Pons (tissue), 1 donor: ENCODE measurements around the gene ENO2.
A peak's percentile ranks its signal among the peaks of the same experiment; 100 is the strongest.

Experiments
- DNase-seq: peaks from one replicate; pipeline ENCODE4 v3.0.0-alpha.2; 2016; ENCODE audit warnings: low spot score

Gene ENO2

DNA sequence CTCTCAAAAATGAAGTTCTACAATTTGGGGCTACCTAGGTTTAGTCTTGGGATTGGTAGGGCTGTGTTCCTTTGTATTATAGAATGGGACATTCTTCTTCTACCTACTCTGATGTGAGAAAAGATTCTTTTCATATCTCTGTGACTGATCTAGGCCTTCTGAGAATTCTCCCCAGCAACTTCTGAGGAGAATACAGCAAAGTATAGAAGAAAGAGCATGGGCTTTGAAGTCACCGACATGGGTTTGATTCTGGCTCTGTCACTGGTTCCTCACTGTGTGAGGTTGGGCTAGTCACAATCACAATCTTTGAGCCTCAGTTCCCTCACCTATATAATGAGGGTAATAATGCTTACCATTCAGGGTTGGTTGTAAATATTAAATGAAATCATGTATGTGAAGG, 18.4 kb downstream of the ENO2 start:
- no peak for DNase-seq

DNA sequence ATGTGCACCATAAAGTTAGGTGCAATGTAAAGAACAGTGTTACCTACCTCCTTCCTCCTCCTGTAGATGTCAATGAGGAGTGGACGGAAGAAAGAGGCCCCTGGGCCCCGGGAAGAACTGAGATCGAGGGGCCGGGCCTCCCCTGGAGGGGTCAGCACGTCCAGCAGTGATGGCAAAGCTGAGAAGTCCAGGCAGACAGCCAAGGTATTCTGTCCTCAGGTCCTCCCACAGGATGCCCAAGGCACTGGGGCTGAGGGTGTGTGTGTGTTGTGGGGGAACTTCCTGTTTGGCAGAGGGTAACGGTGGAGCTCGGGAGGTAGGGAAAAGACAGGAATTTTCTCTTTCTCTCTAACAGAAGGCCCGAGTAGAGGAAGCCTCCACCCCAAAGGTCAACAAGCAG, 19.7 kb downstream of the ENO2 start:
- DNase-seq: no peak

DNA sequence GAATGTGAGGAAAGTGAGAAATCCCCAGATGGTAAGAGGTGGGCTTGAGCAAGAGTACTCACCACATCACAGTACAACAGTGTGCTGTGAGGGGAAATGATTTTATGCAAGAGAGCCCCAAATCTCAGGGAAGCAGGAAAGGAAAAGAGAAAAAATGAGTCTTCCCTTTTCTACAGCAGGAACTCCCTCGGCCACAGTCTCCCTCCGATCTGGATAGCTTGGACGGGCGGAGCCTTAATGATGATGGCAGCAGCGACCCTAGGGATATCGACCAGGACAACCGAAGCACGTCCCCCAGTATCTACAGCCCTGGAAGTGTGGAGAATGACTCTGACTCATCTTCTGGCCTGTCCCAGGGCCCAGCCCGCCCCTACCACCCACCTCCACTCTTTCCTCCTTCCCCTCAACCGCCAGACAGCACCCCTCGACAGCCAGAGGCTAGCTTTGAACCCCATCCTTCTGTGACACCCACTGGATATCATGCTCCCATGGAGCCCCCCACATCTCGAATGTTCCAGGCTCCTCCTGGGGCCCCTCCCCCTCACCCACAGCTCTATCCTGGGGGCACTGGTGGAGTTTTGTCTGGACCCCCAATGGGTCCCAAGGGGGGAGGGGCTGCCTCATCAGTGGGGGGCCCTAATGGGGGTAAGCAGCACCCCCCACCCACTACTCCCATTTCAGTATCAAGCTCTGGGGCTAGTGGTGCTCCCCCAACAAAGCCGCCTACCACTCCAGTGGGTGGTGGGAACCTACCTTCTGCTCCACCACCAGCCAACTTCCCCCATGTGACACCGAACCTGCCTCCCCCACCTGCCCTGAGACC, 21.2 kb downstream of the ENO2 start:
- no peak for DNase-seq

DNA sequence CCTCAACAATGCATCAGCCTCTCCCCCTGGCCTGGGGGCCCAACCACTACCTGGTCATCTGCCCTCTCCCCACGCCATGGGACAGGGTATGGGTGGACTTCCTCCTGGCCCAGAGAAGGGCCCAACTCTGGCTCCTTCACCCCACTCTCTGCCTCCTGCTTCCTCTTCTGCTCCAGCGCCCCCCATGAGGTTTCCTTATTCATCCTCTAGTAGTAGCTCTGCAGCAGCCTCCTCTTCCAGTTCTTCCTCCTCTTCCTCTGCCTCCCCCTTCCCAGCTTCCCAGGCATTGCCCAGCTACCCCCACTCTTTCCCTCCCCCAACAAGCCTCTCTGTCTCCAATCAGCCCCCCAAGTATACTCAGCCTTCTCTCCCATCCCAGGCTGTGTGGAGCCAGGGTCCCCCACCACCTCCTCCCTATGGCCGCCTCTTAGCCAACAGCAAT, 21.8 kb downstream of the ENO2 start:
- DNase-seq: no peak

DNA sequence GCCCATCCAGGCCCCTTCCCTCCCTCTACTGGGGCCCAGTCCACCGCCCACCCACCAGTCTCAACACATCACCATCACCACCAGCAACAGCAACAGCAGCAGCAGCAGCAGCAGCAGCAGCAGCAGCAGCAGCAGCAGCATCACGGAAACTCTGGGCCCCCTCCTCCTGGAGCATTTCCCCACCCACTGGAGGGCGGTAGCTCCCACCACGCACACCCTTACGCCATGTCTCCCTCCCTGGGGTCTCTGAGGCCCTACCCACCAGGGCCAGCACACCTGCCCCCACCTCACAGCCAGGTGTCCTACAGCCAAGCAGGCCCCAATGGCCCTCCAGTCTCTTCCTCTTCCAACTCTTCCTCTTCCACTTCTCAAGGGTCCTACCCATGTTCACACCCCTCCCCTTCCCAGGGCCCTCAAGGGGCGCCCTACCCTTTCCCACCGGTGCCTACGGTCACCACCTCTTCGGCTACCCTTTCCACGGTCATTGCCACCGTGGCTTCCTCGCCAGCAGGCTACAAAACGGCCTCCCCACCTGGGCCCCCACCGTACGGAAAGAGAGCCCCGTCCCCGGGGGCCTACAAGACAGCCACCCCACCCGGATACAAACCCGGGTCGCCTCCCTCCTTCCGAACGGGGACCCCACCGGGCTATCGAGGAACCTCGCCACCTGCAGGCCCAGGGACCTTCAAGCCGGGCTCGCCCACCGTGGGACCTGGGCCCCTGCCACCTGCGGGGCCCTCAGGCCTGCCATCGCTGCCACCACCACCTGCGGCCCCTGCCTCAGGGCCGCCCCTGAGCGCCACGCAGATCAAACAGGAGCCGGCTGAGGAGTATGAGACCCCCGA, 22.5 kb downstream of the ENO2 start:
- no peak for DNase-seq

DNA sequence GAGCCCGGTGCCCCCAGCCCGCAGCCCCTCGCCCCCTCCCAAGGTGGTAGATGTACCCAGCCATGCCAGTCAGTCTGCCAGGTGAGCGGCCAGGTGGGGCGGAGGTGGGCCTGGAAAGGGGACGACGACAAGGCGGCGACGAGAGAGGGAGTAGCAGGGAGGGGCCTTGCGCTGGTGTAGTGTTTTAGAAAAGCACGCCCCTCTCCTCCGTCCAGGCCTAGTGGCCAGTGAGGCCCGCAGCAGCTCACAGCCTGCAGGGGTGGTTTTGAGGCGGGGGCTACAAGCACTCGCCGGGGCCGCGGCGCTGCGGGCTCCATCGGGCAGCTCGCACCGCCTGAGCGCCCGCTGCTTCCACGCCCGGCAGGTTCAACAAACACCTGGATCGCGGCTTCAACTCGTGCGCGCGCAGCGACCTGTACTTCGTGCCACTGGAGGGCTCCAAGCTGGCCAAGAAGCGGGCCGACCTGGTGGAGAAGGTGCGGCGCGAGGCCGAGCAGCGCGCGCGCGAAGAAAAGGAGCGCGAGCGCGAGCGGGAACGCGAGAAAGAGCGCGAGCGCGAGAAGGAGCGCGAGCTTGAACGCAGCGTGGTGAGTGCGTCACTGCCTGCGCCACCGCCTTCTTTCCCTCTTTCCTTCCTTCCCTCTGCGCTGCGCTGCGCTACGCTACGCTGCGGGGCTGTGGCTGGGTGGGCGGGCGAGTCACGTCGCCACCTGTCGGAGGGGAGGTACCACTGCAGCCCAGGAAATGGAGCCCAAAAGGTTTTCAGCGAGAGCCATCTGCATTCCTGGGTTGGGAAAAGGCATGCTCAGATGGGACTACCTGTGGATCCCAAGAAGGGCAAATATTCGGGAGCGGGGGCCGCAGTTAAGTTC, 23.3 kb downstream of the ENO2 start:
- peak; percentile 95 for DNase-seq

DNA sequence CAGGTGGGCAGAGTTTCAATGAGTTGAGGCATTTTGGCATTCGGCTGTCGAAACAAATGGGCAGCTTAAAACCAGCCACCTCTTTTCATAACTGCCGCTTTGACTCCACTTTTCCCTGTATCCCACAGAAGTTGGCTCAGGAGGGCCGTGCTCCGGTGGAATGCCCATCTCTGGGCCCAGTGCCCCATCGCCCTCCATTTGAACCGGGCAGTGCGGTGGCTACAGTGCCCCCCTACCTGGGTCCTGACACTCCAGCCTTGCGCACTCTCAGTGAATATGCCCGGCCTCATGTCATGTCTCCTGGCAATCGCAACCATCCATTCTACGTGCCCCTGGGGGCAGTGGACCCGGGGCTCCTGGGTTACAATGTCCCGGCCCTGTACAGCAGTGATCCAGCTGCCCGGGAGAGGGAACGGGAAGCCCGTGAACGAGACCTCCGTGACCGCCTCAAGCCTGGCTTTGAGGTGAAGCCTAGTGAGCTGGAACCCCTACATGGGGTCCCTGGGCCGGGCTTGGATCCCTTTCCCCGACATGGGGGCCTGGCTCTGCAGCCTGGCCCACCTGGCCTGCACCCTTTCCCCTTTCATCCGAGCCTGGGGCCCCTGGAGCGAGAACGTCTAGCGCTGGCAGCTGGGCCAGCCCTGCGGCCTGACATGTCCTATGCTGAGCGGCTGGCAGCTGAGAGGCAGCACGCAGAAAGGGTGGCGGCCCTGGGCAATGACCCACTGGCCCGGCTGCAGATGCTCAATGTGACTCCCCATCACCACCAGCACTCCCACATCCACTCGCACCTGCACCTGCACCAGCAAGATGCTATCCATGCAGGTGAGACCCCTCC, 24.2 kb downstream of the ENO2 start:
- no peak for DNase-seq

DNA sequence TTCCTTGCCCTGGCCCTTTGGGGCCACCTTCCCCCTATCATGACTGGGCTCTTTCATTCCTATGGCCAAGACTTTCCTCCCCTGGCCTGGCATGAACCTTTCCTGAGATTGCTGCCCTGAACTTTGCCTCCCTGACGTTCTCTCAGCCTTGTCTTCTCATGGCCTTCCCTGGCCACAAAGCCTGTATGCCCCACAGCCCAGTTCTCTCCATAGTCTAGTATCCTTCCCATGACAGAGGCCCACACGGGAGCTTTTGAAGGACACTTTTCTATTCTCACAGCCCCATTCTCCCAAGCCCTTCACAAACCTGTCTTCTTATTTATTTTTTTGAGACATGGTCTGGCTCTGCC, 24.8 kb downstream of the ENO2 start:
- DNase-seq: no peak

DNA sequence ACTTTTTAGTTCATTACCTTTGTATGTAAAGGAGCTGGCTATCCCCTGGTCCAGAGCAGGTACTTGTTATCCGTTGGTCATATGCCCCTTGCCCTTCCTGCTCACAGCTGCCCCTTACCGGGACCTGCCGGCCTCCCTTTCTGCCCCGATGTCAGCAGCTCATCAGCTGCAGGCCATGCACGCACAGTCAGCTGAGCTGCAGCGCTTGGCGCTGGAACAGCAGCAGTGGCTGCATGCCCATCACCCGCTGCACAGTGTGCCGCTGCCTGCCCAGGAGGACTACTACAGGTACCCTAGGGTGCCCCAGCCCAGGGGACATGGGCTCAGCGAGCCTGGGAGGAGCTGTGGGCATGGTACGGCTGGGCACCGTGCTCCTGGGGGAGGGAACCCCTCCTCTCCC, 26.9 kb downstream of the ENO2 start:
- DNase-seq: no peak

DNA sequence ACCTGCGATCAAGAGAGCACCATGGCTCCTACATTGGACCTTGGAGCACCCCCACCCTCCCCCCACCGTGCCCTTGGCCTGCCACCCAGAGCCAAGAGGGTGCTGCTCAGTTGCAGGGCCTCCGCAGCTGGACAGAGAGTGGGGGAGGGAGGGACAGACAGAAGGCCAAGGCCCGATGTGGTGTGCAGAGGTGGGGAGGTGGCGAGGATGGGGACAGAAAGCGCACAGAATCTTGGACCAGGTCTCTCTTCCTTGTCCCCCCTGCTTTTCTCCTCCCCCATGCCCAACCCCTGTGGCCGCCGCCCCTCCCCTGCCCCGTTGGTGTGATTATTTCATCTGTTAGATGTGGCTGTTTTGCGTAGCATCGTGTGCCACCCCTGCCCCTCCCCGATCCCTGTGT, 27.4 kb downstream of the ENO2 start:
- DNase-seq: no peak

DNA sequence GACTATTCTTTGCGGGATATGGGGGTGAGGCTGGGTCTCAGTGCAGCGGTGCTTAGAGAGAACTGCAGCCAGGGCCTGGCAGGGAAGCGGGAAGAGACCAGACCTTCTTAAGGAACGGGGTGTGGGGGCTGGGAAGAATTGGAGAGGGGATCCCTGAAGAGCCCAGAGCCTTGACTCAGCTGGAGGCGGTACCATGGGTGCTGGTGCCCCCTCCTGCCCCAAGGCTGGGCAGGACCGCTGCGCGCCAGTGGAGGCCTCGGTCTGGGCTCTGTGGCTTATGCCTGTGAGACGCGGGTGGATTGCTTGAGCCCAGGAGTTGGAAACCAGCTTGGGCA, 27.9 kb downstream of the ENO2 start:
- DNase-seq: no peak

DNA sequence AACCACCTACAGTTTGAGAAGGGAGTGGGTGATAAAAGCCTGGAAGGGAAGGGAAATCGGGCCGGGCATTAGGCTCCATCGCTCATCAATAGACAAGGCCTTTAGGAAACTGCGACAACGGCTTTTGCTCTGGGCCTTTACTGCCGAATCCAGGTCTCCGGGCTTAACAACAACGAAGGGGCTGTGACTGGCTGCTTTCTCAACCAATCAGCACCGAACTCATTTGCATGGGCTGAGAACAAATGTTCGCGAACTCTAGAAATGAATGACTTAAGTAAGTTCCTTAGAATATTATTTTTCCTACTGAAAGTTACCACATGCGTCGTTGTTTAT, 29.0 kb downstream of the ENO2 start:
- no peak for DNase-seq

DNA sequence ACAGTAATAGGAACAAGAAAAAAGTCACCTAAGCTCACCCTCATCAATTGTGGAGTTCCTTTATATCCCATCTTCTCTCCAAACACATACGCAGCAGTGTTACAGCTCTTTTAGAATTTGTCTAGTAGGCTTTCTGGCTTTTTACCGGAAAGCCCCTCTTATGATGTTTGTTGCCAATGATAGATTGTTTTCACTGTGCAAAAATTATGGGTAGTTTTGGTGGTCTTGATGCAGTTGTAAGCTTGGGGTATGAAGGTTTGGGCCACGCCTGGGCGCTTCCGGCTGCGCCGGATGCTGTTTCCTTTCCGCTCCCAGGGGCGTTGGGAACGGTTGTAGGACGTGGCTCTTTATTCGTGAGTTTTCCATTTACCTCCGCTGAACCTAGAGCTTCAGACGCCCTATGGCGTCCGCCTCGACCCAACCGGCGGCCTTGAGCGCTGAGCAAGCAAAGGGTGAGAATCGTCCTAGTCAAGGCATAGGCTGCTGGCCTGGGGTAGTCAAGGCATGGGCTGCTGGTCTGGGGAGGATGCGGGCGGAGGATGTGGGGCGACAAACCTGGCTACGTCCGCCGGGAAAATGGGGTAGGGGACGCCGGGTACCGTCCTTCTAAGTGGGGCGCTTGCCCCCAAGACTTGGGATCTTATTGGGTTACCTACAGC, 29.5 kb downstream of the ENO2 start, which contains the start of the genes C12orf57 and RNU7-1:
TSS of gene C12orf57 (plus strand) at position 301 of the 659 bp plus-strand sequence. CDS start at position 401, 100 bp downstream.
TSS of gene RNU7-1 (plus strand) at position 95 of the 659 bp plus-strand sequence.
- peak; percentile 98 for DNase-seq

DNA sequence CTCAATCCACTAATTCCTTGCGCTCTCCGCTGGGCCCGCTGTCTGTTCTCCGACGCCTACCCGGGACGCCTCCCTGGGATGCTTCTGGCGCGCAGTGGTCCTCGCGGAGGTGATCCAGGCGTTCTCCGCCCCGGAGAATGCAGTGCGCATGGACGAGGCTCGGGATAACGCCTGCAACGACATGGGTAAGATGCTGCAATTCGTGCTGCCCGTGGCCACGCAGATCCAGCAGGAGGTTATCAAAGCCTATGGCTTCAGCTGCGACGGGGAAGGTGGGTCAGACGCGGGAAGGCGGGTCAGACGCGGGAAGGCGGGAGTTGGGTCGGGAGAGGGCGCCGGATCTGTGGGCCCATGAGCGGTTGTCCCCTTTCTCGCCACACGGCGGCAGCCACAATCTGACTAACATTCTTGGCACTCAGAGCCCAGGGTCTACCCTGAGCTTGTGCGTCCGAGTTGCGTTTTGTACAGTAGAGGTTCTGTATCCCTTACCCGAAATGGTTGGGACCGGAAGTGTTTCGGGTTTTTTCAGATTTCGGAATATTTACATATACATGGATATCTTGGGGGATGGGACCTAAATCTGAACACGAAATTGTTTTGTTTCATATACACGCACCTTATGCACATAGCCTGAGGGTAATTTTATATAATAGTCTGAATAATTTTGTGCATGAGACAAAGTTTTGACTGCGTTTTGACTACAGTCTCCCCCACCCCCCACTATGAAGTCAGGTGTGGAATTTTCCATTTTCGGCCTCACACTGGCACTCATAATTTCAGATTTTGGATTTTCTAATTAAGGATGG, 30.2 kb downstream of the ENO2 start:
- DNase-seq: peak; percentile 93

DNA sequence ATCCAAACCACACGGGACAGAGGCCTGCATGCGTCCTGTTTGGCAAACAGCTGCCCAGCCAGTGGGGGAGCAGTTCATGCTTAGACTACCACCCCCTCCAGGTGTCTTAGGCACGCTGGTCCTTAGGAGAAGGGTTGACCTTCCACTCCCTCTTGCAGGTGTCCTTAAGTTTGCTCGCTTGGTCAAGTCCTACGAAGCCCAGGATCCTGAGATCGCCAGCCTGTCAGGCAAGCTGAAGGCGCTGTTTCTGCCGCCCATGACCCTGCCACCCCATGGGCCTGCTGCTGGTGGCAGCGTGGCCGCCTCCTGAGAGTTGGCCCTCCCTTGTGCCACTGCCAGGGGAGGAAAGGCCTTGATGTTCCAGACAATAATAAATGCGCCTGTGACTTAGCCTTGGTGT, 31.2 kb downstream of the ENO2 start:
- no peak for DNase-seq

DNA sequence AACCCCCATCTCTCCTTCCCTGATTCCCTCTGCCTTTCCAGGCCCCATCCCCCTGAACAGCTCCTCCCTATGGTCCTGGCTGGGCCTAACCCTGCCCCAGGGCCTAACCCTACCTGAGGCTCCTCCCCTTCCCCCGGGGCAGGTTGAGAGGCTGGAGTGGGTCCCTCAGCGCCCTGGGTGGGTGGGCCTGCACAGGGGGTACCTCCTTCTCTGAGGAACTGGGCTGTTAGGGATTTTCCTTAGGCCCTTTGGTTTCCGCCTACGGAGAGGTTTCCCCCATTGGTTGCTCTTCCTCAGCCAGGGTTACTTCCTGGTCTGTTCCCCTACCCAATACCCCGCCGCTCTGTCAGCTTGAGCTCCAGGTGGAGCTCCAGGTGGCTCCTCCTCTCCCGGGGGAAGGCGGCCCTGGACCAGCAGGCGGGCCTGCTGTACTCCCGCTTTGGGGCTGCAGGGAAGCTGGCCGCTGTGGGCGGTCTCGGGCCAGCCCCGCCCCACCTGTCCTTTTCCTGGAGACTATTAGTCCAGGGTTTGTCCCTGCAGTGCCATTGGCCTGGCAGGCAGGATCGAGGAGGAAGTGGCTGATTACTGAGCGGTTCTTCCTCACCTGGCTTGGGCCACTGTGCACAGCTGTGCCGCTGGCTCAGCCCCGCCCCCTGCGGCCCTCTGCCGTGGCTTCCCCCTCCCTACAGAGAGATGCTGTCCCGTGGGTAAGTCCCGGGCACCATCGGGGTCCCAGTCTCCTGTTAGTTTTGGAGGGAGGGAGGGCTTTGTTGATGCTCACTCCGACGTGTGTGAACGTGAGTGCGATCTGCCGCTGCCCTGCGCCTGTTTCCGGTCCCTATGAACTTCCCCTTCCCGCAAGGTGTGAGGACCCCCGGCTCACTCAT, 31.9 kb downstream of the ENO2 start:
- DNase-seq: no peak

DNA sequence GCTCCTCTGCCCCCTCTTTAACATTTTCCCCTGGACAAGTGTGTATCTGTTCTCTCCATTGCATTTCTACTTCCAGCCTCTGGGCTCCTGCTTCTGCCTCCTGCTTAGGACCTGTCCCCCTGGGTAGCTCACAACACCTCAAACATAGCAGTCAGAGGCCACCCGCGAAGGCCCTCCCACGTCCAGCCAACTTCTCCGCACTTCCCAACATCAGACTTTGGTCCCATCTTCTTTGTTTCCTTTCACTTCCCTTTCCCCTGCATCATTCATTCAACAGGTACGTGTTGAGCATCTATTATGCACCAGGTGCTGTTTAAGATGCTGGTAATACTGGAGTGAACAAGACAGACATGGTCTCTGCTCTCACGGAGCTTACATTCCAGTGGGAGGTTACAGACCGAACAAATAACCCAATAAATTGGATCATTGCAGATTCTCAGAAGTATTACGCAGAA, 32.6 kb downstream of the ENO2 start:
- no peak for DNase-seq

DNA sequence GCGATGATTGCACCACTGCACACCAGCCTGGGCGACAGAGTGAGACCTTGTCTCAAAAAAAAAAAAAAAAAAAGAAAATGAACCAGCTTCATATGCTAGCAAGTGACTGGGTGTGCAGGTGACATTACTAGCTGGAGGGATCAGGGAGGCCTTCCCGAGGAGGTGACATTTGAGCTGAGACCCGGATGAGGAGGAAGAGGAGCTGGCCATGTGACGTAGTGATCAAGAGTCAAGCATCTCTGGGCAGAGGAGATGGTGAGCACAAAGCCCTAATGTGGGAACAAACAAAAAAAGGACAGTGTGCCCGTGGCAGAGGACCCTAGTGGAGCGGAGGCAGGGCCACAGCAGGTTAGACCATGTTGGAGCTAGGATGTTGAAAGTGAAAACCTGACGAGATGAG, 33.2 kb downstream of the ENO2 start:
- no peak for DNase-seq
